ENCODE measurements around the gene TNRC6C. TPM values are rescaled to one million over a fixed set of nuclear protein-coding genes. Genes with fewer than 3 reads are reported as not detected.

Gene TNRC6C
- total and polyA plus RNA-seq, 9 of the 15 experiments (the other 6 are each of a cell fraction or from before 2014, with no cell fraction given), result 0.20 to 4.9 (median 2.3) TPM

GRCh38 chr17:78048346-78049292, 90.1 kb downstream of the TNRC6C start (continued):
- TF ChIP-seq ZNF592 (IDR thresholded peaks at IDR 0.05), result peak; percentile 68; the same call in 1 of the 2 replicates
- TF ChIP-seq DNMT1 (IDR thresholded peaks at IDR 0.05), result no peak
- peak; percentile 81 for TF ChIP-seq DPF2 (IDR thresholded peaks at IDR 0.05)

- H3K9ac ChIP-seq (ENCODE audit: insufficient read depth in 1 of 2, low read depth in 2 of 2, low read length in 2 of 2), result no peak overlapping the region
- ATAC-seq, result no peak
- BruUV-seq (replicated peaks), result no TSS peak
- H3K79me2 ChIP-seq (ENCODE audit: control insufficient read depth, insufficient read depth, low read length), result no peaks in the 10 kb centered on the region
- in situ Hi-C loops (cut with MboI), result no loop called here
- H3K36me3 ChIP-seq (ENCODE audit: control insufficient read depth, insufficient read depth, low read length), result peaks cover 21% of the 10 kb centered on the region
- H4K20me1 ChIP-seq (replicated peaks; ENCODE audit: control insufficient read depth, insufficient read depth, low read length), result no peaks in the 10 kb centered on the region
- intact Hi-C loops (cut with micrococcal nuclease), result no loop called here
- H3K4me3 ChIP-seq, result no peak overlapping the region
- peaks cover 24 to 37% of the 10 kb centered on the region in 2 experiments; a peak in 4 of 5 replicates for H3K4me1 ChIP-seq (replicated peaks in 1 of 2; ENCODE audit: control insufficient read depth in 2 of 2, insufficient read depth in 2 of 2, low read length in 2 of 2)
- no peak for FAIRE-seq
- no peaks in the 10 kb centered on the region for H3K9me3 ChIP-seq (replicated peaks; ENCODE audit: control insufficient read depth, insufficient read depth, low read depth, low read length)
- DNase-seq (ENCODE audit: extremely low read depth in 1 of 4, low spot score in 3 of 4), result peak in 1 of 4 experiments; percentile 15
- ChIA-PET POLR2A (no interaction called here), CTCF (ENCODE audit: low intra/inter-chr PET ratio) (no interaction called here)
- no peak for TF ChIP-seq HOXB6 (CRISPR knock-in tag; IDR thresholded peaks at IDR 0.05; ENCODE audit: borderline replicate concordance)
- no peak for TF ChIP-seq NR4A1 (CRISPR knock-in tag; IDR thresholded peaks at IDR 0.05)
- TF ChIP-seq NR4A1 (tag; IDR thresholded peaks at IDR 0.05), result peak; percentile 26; the same call in 1 of the 2 replicates
- TF ChIP-seq CBFA2T3 (IDR thresholded peaks at IDR 0.05), result peak; percentile 36; the same call in 1 of the 2 replicates
- H2AFZ ChIP-seq (ENCODE audit: low read depth, low read length), result no peak overlapping the region
- no peaks in the 10 kb centered on the region for H3K9me1 ChIP-seq (ENCODE audit: control insufficient read depth, insufficient read depth, low read length)
- no peak overlapping the region for H3K4me2 ChIP-seq (ENCODE audit: insufficient read depth, low read length)
- H3K27me3 ChIP-seq (ENCODE audit: control insufficient read depth in 2 of 2, insufficient read depth in 2 of 2, low read length in 2 of 2), result no peaks in the 10 kb centered on the region
- H3K27ac ChIP-seq (ENCODE audit: extremely low read depth, low read depth, low read length), result peak overlapping the region; percentile 25; the same call in 2 of the 3 replicates
- 77% methylated on average over 2 of the region's 2 CpGs for WGBS (ENCODE audit: insufficient coverage, low coverage, missing lambda C conversion rate)
Observed at GRCh38 chr17:78049609-78050008, 91.1 kb downstream of the TNRC6C start.
